NAMALWA (cell line): ENCODE measurements around the gene NFKBIE.

Experiments used
- DNase-seq: peaks from one replicate; pipeline ENCODE4 v3.0.0-alpha.2; 2015; ENCODE audit warnings: low spot score

Gene NFKBIE

GRCh38 chr6:44258325-44258863 lies 7.0 kb downstream of the NFKBIE start:
- peak; percentile 29 for DNase-seq

- no peak for DNase-seq
Observed at GRCh38 chr6:44257753-44258324, 7.5 kb downstream of the NFKBIE start.

GRCh38 chr6:44257025-44257752 lies 8.2 kb downstream of the NFKBIE start, which contains the start of gene SLC35B2:
TSS of gene SLC35B2 (minus strand) at chr6:44257528. CDS start at chr6:44257410, 118 bp downstream.
- peak; percentile 77 for DNase-seq

DNA sequence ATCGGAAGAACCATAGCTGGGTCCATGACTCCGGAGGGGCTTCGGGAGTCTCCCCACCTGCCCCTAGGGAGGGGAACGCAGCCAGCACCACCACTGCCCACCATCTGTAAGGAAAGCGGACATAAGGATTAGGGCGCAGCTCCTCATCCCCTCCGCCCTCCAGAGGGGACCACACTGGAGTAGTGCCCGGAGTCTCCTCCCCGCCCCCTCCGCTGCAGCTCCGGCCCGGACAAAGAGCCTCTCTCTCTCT lies 8.7 kb downstream of the NFKBIE start:
- DNase-seq, result peak; percentile 61

DNA sequence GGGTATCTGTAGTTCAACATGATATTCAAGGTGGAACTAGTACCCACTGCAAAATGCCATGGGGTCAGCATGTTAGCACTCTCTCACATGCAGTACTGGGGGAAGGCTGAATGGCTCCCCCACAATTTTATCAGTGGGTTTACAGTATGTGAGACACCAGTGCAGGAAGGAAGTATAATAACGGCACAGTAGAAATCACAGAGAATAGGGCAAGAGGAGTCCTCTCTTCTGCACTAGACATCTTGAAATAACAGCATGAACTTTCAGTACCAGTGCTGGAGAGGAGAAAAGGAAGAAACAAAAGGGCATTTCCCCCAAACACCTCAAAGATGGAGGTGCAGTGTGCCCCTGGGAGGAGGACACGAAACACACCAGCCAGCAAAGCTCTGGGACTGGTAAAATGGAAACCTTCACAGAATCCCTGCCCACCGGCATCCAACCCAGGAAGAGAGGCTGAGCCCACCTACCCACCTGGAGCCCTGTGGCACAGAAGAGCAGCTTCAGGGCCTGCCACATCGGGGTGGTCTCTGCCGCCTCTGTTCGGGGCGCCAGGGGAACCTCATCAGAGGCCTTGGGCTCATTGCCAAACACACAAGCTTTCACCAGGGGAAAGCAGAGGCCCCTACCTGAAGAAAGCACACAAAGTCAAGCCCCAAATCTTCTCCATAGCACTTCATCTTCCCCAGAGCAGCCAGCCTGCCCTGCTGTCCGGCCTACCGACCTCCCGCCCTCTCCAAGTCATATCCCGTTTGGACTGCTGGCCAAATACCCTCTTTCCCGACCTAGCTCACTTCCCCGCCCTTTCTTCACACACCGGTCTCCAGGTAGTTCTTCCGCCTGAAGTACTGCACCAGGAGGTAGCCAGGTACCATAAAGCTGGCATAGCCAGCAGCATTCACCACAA lies 9.2 kb downstream of the NFKBIE start:
- DNase-seq, result peak; percentile 80

DNA sequence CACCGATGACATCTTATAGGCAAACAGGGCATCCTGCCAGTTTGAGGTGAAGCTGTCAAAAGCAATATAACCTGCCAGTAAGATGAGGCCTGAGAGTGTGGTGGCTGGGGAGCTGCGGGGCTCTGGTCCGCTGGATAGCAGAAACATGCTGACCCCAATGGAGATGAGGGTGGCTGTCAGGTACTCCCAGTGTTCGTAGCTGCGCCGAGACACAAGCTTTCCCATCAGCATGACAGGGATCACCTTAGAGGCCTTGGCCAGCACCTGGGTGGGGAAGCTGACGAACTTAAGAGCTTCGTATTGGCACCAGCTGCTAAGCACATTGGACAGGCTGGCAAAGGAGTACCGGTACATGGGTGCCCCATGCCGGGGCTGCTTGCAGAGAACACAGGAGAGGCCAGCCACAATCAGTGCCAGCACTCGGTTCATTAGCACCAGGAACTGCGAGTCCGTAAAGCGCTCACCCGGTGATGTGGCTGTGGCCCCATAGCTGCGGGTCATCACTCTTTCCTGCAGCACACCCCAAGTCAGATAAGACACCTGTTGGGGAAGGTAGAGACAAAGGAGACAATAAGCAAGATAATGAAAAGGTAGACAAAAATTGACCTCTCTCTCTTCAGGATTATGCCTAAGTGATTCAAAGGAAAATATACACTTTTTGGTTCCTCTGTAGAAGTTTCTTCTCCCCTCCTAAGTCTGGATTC lies 10.1 kb downstream of the NFKBIE start:
- DNase-seq, result no peak

DNA sequence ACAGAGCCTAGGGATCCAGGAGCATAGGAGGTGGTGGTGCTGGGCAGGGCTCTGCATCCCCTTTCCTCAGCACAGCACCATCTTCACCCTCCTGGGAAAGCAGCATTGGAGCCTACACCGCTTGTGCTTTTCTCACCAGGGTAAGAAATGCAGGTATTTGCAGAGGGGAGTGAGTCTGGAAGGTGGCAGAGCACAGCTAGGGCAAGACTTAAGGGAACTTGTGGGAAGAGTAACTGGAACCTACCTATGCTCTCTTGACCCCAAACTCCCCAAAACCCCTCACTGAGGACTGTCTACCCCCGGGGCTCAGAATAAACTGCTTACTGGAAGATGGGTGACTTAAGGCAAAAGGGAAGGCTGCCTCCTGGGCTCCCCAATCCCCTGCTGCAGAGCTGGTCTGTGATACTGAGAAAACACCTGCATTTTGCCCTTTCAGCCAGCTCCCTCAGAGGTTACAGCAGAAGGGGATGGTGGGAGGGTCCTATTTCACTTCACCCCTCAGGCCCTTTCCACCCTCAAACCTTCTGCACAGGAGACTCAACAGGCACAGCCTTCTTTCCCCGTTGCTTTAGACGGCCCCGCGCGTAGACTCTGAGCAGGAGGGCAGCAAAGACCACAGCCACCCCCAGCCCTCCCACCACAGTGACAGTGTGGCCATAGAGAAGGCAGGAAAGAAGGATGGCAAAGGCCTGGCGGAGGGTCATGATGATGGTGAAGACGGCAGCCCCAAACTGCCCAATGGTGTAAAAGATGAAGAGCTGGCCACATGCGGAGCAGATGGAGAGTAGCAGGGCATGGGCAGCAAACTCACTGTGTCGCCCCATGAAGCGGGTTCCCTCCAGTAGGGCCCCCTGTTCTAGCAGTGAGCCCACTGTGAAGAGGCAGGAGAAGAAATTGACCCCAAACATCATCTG lies 10.9 kb downstream of the NFKBIE start:
- peak; percentile 70 for DNase-seq

GRCh38 chr6:44253307-44254101 lies 11.8 kb downstream of the NFKBIE start:
- DNase-seq, result peak; percentile 77

DNA sequence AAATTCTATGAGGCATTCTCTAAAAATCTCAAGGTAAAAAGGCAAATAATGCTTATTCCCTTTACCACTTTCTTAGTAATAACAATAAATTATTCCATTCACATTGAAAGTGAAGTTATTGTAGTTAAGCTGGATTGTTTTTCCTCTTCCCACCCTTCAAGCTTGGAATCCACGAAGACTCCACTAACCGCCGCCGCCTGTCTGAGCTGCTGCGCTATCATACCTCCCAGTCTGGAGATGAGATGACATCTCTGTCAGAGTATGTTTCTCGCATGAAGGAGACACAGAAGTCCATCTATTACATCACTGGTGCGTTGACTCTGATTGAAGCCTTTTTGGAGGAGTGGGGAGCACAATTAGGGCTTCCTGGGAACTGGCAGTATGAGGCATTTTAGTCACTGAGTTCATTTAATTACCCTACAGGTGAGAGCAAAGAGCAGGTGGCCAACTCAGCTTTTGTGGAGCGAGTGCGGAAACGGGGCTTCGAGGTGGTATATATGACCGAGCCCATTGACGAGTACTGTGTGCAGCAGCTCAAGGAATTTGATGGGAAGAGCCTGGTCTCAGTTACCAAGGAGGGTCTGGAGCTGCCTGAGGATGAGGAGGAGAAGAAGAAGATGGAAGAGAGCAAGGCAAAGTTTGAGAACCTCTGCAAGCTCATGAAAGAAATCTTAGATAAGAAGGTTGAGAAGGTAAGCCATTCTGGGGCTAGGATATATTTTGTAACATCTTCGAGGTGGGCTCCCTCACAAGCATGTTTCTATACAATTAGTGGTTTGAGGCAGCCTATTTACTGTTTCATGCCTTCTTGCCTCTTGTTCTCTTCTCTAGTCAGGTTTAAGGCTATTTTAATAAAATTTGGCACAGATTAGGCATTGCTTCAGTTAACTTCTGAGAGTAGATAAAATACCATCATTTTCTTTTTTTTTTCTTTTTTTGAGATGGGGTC lies 13.5 kb downstream of the NFKBIE start:
- DNase-seq, result peak; percentile 51

DNA sequence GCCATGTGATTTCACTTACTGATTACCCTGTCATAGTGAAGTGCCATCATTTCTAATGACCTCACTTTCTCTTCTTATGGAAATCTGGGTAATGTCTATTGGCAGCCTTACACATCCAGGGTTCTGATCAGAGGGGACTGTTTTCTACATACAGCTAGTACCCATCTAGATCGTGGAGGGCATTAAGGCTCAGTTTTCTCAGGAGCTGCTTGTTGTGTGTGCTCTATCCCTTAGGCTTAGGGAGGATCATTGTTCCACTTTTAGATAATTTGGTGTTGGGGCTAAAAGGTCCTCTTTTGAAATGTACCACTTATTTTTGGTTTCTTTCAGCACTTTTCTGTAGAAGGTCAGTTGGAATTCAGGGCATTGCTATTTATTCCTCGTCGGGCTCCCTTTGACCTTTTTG lies 14.6 kb downstream of the NFKBIE start:
- DNase-seq, result peak; percentile 45

- DNase-seq, result no peak
Observed at GRCh38 chr6:44250067-44250717, 15.2 kb downstream of the NFKBIE start.

- peak; percentile 25 for DNase-seq
Observed at GRCh38 chr6:44249082-44249748, 16.1 kb downstream of the NFKBIE start.

DNA sequence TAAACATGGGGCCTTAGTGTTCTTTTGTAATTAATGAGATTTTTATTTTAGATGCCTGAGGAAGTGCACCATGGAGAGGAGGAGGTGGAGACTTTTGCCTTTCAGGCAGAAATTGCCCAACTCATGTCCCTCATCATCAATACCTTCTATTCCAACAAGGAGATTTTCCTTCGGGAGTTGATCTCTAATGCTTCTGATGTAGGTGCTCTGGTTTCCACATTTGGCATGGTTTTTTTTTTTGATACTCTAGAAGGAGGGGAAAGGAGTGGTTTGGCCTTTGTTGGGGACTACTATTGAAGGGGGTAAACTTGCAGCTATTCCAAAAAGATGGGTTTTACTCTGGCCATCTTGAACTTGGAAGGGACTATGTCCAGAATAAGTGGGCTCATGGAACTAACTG lies 16.8 kb downstream of the NFKBIE start:
- no peak for DNase-seq

- peak; percentile 64 for DNase-seq
Observed at GRCh38 chr6:44247338-44248302, 17.7 kb downstream of the NFKBIE start.

- peak; percentile 99 for DNase-seq
Observed at GRCh38 chr6:44246663-44247337, 18.6 kb downstream of the NFKBIE start, which contains the start of gene HSP90AB1. TSS of gene HSP90AB1 (plus strand) at chr6:44247101. CDS start at chr6:44248630, 1,529 bp downstream.
